ENCODE data around the gene PLCD1. TPM values are rescaled to one million over a fixed set of nuclear protein-coding genes. Genes with fewer than 3 reads are reported as not detected.
"Not testable (repeated sequence)": the region's sequence is repeated elsewhere in the genome, so short reads cannot be mapped to it uniquely, and the experiment has no call there.

The PLCD1 gene
- total RNA-seq, 5 donors from 2014 or later (not counting 1 experiment from before 2014, with no cell fraction given): 31.3 to 91.0 (median 75.7) TPM

DNA sequence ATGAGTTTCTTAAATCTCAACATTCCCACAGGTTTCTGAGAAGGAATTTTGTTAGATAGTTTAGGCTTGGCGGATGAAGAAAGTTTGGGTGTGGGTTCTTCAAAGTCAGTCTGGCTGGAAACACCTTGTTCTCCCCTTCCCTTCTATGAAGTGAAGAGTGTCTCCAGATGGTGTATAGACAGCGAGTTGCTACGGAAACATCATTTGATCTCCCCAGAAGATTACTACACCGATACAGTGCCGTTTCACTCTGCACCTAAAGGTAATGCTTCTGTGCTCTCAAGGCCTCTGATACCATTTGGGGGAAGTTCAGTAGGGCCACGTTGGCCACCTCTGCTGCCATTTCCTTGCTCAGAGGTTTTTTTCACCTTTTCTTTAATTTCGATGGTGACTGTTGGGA lies 30.1 kb upstream of the PLCD1 start:
- H3K27me3 ChIP-seq (replicated peaks in 1 of 2; ENCODE audit: control insufficient read depth in 2 of 2, extremely low read depth in 1 of 2, insufficient read depth in 2 of 2, low read length in 1 of 2): no peaks in the 10 kb centered on the region
- H3K9me3 Mint-ChIP-seq: no peaks in the 10 kb centered on the region
- CTCF ChIA-PET: no interaction called here
- 50% methylated on average over 3 of the region's 7 CpGs for WGBS (ENCODE audit: insufficient coverage)
- no peak overlapping the region for H3K27ac Mint-ChIP-seq
- H3K27ac ChIP-seq (ENCODE audit: low read length): no peak overlapping the region
- POLR2A ChIA-PET: no interaction called here
- peaks cover 0 to 8% of the 10 kb centered on the region in 2 experiments for H3K4me1 ChIP-seq (ENCODE audit: control insufficient read depth in 1 of 2, extremely low read depth in 1 of 2, insufficient read depth in 2 of 2, low read length in 2 of 2)
- H3K9me3 ChIP-seq: no peaks in the 10 kb centered on the region
- no peaks in the 10 kb centered on the region for H3K27me3 Mint-ChIP-seq
- H3K4me1 Mint-ChIP-seq: no peaks in the 10 kb centered on the region
- peaks cover 21% of the 10 kb centered on the region for H3K36me3 Mint-ChIP-seq
- DNase-seq: no peak
- no peak overlapping the region for H3K4me3 ChIP-seq (ENCODE audit: control insufficient read depth in 1 of 2, extremely low read depth in 1 of 2, low read length in 1 of 2)
- H3K4me3 Mint-ChIP-seq: no peak overlapping the region
- peak in 1 of 4 experiments; percentile 59 for ATAC-seq (replicated peaks in 1 of 4)
- H3K36me3 ChIP-seq (ENCODE audit: control insufficient read depth in 2 of 2, extremely low read depth in 1 of 2, insufficient read depth in 1 of 2, low read length in 1 of 2): no peaks in the 10 kb centered on the region

DNA sequence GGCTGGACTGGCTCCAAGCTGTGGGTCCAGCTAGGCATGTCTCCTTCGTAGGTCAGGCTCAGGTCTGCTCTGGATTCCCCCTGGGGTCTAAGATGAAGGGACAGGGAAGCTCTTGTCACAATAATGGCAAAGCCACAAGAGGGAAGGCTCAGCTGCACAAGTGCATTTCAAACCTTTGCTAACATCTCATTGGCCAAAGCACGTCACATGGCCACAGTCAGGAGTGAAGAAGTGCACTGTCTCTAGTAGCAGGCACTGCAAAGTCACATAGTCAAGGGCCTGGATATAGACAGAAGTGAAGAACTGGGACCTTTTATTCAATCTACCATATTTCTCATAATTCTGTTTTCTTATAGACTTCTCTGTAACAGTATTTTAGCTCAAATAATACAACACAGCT lies 29.7 kb upstream of the PLCD1 start:
- no peak for ATAC-seq (replicated peaks in 1 of 4)
- H3K4me3 ChIP-seq (ENCODE audit: control insufficient read depth in 1 of 2, extremely low read depth in 1 of 2, low read length in 1 of 2): no peak overlapping the region
- no peaks in the 10 kb centered on the region for H3K9me3 Mint-ChIP-seq
- H3K27ac ChIP-seq (ENCODE audit: low read length): no peak overlapping the region
- ChIA-PET CTCF (no interaction called here), POLR2A (no interaction called here)
- H3K4me3 Mint-ChIP-seq: no peak overlapping the region
- H3K36me3 Mint-ChIP-seq: peaks cover 21% of the 10 kb centered on the region
- no peaks in the 10 kb centered on the region for H3K9me3 ChIP-seq
- no peak for DNase-seq
- no peak overlapping the region for H3K27ac Mint-ChIP-seq
- H3K27me3 Mint-ChIP-seq: no peaks in the 10 kb centered on the region
- H3K36me3 ChIP-seq (ENCODE audit: control insufficient read depth in 2 of 2, extremely low read depth in 1 of 2, insufficient read depth in 1 of 2, low read length in 1 of 2): no peaks in the 10 kb centered on the region
- no peaks in the 10 kb centered on the region for H3K4me1 Mint-ChIP-seq
- peaks cover 0 to 8% of the 10 kb centered on the region in 2 experiments for H3K4me1 ChIP-seq (ENCODE audit: control insufficient read depth in 1 of 2, extremely low read depth in 1 of 2, insufficient read depth in 2 of 2, low read length in 2 of 2)
- 43% methylated on average over 1 of the region's 2 CpGs for WGBS (ENCODE audit: insufficient coverage)
- no peaks in the 10 kb centered on the region for H3K27me3 ChIP-seq (replicated peaks in 1 of 2; ENCODE audit: control insufficient read depth in 2 of 2, extremely low read depth in 1 of 2, insufficient read depth in 2 of 2, low read length in 1 of 2)

DNA sequence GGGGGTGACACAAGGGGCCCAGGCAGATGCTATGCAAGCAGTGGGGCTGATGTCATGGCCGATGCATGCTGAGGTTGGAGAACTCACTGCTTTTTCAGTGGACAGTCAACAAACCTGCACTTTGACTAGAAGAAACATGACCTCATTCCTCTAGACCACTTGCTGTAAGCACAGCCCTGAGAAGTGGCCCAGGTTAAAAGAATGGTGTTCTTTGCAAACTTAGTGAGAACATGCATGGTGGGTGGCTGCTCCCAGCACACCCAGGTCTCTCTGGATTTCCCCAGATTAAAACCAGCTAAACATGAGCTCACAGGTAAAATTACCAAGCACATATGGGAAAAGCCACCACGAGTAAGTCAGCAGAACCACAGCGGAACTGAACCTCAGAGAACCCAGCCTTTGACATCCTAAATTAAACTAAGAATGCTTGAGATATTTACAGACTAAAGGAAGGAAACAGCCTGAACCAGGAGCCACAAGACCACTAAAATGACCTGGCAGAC lies 25.1 kb upstream of the PLCD1 start:
- H3K9me3 Mint-ChIP-seq: no peaks in the 10 kb centered on the region
- H3K36me3 Mint-ChIP-seq: peaks cover 12% of the 10 kb centered on the region
- DNase-seq (no peak), ATAC-seq (replicated peaks in 1 of 4) (no peak)
- no peaks in the 10 kb centered on the region for H3K9me3 ChIP-seq
- no peaks in the 10 kb centered on the region for H3K27me3 Mint-ChIP-seq
- H3K36me3 ChIP-seq (ENCODE audit: control insufficient read depth in 2 of 2, extremely low read depth in 1 of 2, insufficient read depth in 1 of 2, low read length in 1 of 2): no peaks in the 10 kb centered on the region
- H3K4me3 ChIP-seq (ENCODE audit: control insufficient read depth in 1 of 2, extremely low read depth in 1 of 2, low read length in 1 of 2): no peak overlapping the region
- H3K27ac Mint-ChIP-seq: peak overlapping the region in 1 of 2 donors; percentile 5
- ChIA-PET CTCF (no interaction called here), POLR2A (no interaction called here)
- H3K4me1 Mint-ChIP-seq: no peaks in the 10 kb centered on the region
- peaks cover 0 to 4% of the 10 kb centered on the region in 2 experiments for H3K27me3 ChIP-seq (replicated peaks in 1 of 2; ENCODE audit: control insufficient read depth in 2 of 2, extremely low read depth in 1 of 2, insufficient read depth in 2 of 2, low read length in 1 of 2)
- peaks cover 0 to 1% of the 10 kb centered on the region in 2 experiments for H3K4me1 ChIP-seq (ENCODE audit: control insufficient read depth in 1 of 2, extremely low read depth in 1 of 2, insufficient read depth in 2 of 2, low read length in 2 of 2)
- H3K27ac ChIP-seq (ENCODE audit: low read length): no peak overlapping the region
- 67% methylated on average over 1 of the region's 3 CpGs for WGBS (ENCODE audit: insufficient coverage)
- no peak overlapping the region for H3K4me3 Mint-ChIP-seq

DNA sequence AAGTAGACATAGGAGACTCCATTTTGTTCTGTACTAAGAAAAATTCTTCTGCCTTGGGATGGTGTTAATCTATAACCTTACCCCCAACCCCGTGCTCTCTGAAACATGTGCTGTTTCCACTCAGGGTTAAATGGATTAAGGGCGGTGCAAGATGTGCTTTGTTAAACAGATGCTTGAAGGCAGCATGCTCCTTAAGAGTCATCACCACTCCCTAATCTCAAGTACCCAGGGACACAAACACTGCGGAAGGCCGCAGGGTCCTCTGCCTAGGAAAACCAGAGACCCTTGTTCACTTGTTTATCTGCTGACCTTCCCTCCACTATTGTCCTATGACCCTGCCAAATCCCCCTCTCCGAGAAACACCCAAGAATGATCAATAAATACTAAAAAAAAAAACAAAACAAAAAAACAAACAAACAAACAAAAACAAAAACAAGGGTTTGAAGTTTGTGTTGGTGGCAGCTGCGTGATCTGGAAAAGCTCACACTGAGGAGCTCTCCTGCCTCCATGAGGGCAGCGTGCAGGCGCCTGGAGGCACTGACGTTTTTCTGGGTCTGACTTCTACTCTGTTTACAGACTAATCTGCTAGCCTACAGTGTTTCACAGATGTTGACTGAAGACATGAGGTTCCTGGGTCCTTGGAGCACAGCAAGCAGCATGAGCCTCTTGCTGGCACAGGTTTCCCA lies 24.5 kb upstream of the PLCD1 start:
- H3K27me3 Mint-ChIP-seq; H3K4me3 Mint-ChIP-seq; H3K36me3 ChIP-seq (ENCODE audit: control insufficient read depth in 2 of 2, extremely low read depth in 1 of 2, insufficient read depth in 1 of 2, low read length in 1 of 2); POLR2A ChIA-PET; CTCF ChIA-PET; H3K4me1 ChIP-seq (ENCODE audit: control insufficient read depth in 1 of 2, extremely low read depth in 1 of 2, insufficient read depth in 2 of 2, low read length in 2 of 2); ATAC-seq (replicated peaks in 1 of 4); H3K4me3 ChIP-seq (ENCODE audit: control insufficient read depth in 1 of 2, extremely low read depth in 1 of 2, low read length in 1 of 2); H3K27me3 ChIP-seq (replicated peaks in 1 of 2; ENCODE audit: control insufficient read depth in 2 of 2, extremely low read depth in 1 of 2, insufficient read depth in 2 of 2, low read length in 1 of 2); H3K4me1 Mint-ChIP-seq; H3K9me3 Mint-ChIP-seq; DNase-seq; H3K9me3 ChIP-seq; H3K27ac Mint-ChIP-seq; H3K27ac ChIP-seq (ENCODE audit: low read length): not testable (repeated sequence)
- H3K36me3 Mint-ChIP-seq: peaks cover 17% of the 10 kb centered on the region
- WGBS (ENCODE audit: insufficient coverage): 74% methylated on average over 4 of the region's 9 CpGs

DNA sequence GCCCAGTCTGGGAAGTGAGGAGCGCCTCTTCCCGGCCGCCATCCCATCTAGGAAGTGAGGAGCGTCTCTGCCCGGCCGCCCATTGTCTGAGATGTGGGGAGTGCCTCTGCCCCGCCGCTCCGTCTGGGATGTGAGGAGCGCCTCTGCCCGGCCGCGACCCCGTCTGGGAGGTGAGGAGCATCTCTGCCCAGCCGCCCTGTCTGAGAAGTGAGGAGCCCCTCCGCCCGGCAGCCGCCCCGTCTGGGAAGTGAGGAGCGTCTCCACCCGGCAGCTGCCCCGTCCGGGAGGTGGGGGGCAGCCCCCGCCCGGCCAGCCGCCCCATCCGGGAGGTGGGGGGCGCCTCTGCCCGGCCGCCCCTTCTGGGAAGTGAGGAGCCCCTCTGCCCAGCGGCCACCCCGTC lies 23.8 kb upstream of the PLCD1 start:
- H3K27ac Mint-ChIP-seq; H3K27ac ChIP-seq (ENCODE audit: low read length): not testable (repeated sequence)
- WGBS (ENCODE audit: insufficient coverage): no CpG with 5 or more reads among the region's 32 CpGs

DNA sequence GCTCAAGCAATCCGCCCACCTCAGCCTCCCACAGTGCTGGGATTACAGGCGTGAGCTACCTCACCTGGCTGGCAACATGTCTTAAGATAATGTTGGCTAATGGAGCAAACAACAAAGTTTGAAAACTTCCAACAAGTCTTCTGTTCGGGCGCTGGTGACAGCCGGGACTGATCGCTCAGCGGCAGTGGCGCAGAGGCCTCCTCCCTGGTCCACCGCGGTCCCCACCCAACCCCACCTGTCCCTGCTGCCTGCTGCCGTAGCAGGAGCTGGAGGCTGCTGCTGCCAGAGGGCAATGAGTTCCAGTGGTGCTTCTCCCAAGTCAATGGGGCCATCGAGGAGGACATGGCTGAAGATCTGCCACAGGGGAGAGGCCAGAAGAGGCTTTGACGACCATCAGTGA lies 21.7 kb upstream of the PLCD1 start:
- H3K9me3 ChIP-seq: no peaks in the 10 kb centered on the region
- H3K27me3 Mint-ChIP-seq: no peaks in the 10 kb centered on the region
- H3K27me3 ChIP-seq (replicated peaks in 1 of 2; ENCODE audit: control insufficient read depth in 2 of 2, extremely low read depth in 1 of 2, insufficient read depth in 2 of 2, low read length in 1 of 2): peaks cover 0 to 4% of the 10 kb centered on the region in 2 experiments
- H3K36me3 ChIP-seq (ENCODE audit: control insufficient read depth in 2 of 2, extremely low read depth in 1 of 2, insufficient read depth in 1 of 2, low read length in 1 of 2): no peaks in the 10 kb centered on the region
- no peaks in the 10 kb centered on the region for H3K9me3 Mint-ChIP-seq
- ChIA-PET CTCF (no interaction called here), POLR2A (interaction anchor here in 1 of 2 donors (0.6 kb wide), 1 partner anchor 16 kb away, joined by 4 read pairs; no protein-coding TSS in a partner anchor)
- H3K27ac ChIP-seq (ENCODE audit: low read length): no peak overlapping the region
- 91% methylated on average over 10 of the region's 13 CpGs for WGBS (ENCODE audit: insufficient coverage)
- no peaks in the 10 kb centered on the region for H3K4me1 ChIP-seq (ENCODE audit: control insufficient read depth in 1 of 2, extremely low read depth in 1 of 2, insufficient read depth in 2 of 2, low read length in 2 of 2)
- H3K36me3 Mint-ChIP-seq: peaks cover 37% of the 10 kb centered on the region
- H3K4me3 Mint-ChIP-seq: no peak overlapping the region
- ATAC-seq (replicated peaks in 1 of 4) (no peak), DNase-seq (no peak)
- no peak overlapping the region for H3K4me3 ChIP-seq (ENCODE audit: control insufficient read depth in 1 of 2, extremely low read depth in 1 of 2, low read length in 1 of 2)
- no peak overlapping the region for H3K27ac Mint-ChIP-seq
- H3K4me1 Mint-ChIP-seq: no peaks in the 10 kb centered on the region

More for the DNA sequence above, 23.8 kb upstream of the PLCD1 start:
- H3K9me3 ChIP-seq; H3K4me3 Mint-ChIP-seq; POLR2A ChIA-PET; ATAC-seq (replicated peaks in 1 of 4); H3K4me3 ChIP-seq (ENCODE audit: control insufficient read depth in 1 of 2, extremely low read depth in 1 of 2, low read length in 1 of 2); H3K27me3 Mint-ChIP-seq; DNase-seq; H3K4me1 Mint-ChIP-seq; CTCF ChIA-PET; H3K4me1 ChIP-seq (ENCODE audit: control insufficient read depth in 1 of 2, extremely low read depth in 1 of 2, insufficient read depth in 2 of 2, low read length in 2 of 2); H3K36me3 ChIP-seq (ENCODE audit: control insufficient read depth in 2 of 2, extremely low read depth in 1 of 2, insufficient read depth in 1 of 2, low read length in 1 of 2); H3K27me3 ChIP-seq (replicated peaks in 1 of 2; ENCODE audit: control insufficient read depth in 2 of 2, extremely low read depth in 1 of 2, insufficient read depth in 2 of 2, low read length in 1 of 2); H3K9me3 Mint-ChIP-seq: not testable (repeated sequence)
- peaks cover 22% of the 10 kb centered on the region for H3K36me3 Mint-ChIP-seq

Measured in T-cell (primary cell).